Putamen (tissue), 1 donor: ENCODE results near the gene RPE.

Experiments used
- DNase-seq: peaks from one replicate; pipeline ENCODE4 v3.0.0-alpha.2; 2016; ENCODE audit warnings: low spot score

The RPE gene

GRCh38 chr2:210002158-210003157, at the start of gene RPE:
TSS of gene RPE (plus strand) at chr2:210002638. CDS start at chr2:210002662, 24 bp downstream.
- DNase-seq, result peak; percentile 96

GRCh38 chr2:209956271-209956670, 46.2 kb upstream of the RPE start:
- no peak for DNase-seq

GRCh38 chr2:209958016-209958415, 44.4 kb upstream of the RPE start:
- no peak for DNase-seq

GRCh38 chr2:209960045-209960444, 42.4 kb upstream of the RPE start:
- no peak for DNase-seq

- peak; percentile 39 for DNase-seq
These were observed 41.5 kb upstream of the RPE start for GRCh38 chr2:209960676-209961630.

- DNase-seq, result no peak
These were observed 36.7 kb upstream of the RPE start for GRCh38 chr2:209965723-209966122.

GRCh38 chr2:209969692-209970091, 32.7 kb upstream of the RPE start:
- DNase-seq, result no peak

GRCh38 chr2:209970271-209970670, 32.2 kb upstream of the RPE start:
- no peak for DNase-seq

- DNase-seq, result no peak
These were observed 31.7 kb upstream of the RPE start for GRCh38 chr2:209970711-209971110.

- no peak for DNase-seq
These were observed 29.1 kb upstream of the RPE start for GRCh38 chr2:209973328-209973727.

GRCh38 chr2:209974576-209974975, 27.9 kb upstream of the RPE start:
- DNase-seq, result no peak

- no peak for DNase-seq
These were observed 25.6 kb upstream of the RPE start for GRCh38 chr2:209976698-209977385.

- peak; percentile 22 for DNase-seq
These were observed 24.8 kb upstream of the RPE start for GRCh38 chr2:209977386-209978239.

GRCh38 chr2:209984291-209984690, 18.1 kb upstream of the RPE start:
- DNase-seq, result no peak

- no peak for DNase-seq
These were observed 16.6 kb upstream of the RPE start for GRCh38 chr2:209985874-209986273.

GRCh38 chr2:209986415-209986814, 16.0 kb upstream of the RPE start:
- DNase-seq, result no peak

- no peak for DNase-seq
These were observed 14.4 kb upstream of the RPE start for GRCh38 chr2:209988010-209988409.

GRCh38 chr2:209990838-209991237, 11.6 kb upstream of the RPE start:
- DNase-seq, result no peak

- DNase-seq, result no peak
These were observed 8.5 kb upstream of the RPE start for GRCh38 chr2:209993968-209994367.

- no peak for DNase-seq
These were observed 3.8 kb upstream of the RPE start for GRCh38 chr2:209998596-209998995.
